HG03439 (cell line): ENCODE data around the gene TBC1D21.

ENCODE experiments used
- ATAC-seq: cut with Tn5 transposase; IDR thresholded peaks from one replicate; pipeline ENCODE4 v1.9.1; 2021; ENCODE audit warnings: mild to moderate bottlenecking, moderate library complexity; ENCODE audit not compliant: unreplicated experiment

Gene TBC1D21

GRCh38 chr15:73906346-73907034 is 33.1 kb downstream of the TBC1D21 start:
- ATAC-seq, result no peak

GRCh38 chr15:73907035-73907408 is 33.7 kb downstream of the TBC1D21 start:
- no peak for ATAC-seq

GRCh38 chr15:73908030-73908821 is 34.9 kb downstream of the TBC1D21 start:
- ATAC-seq, result peak; percentile 53

- ATAC-seq, result no peak
These were observed 35.4 kb downstream of the TBC1D21 start for GRCh38 chr15:73908822-73909122.

- ATAC-seq, result no peak
These were observed 36.3 kb downstream of the TBC1D21 start for GRCh38 chr15:73909651-73910050.

GRCh38 chr15:73910522-73911303 is 37.3 kb downstream of the TBC1D21 start:
- ATAC-seq, result no peak

GRCh38 chr15:73912030-73912596 is 38.7 kb downstream of the TBC1D21 start:
- ATAC-seq, result no peak

GRCh38 chr15:73914145-73914544 is 40.8 kb downstream of the TBC1D21 start:
- no peak for ATAC-seq

- ATAC-seq, result no peak
These were observed 41.7 kb downstream of the TBC1D21 start for GRCh38 chr15:73915082-73915481.

- ATAC-seq, result no peak
These were observed 45.4 kb downstream of the TBC1D21 start for GRCh38 chr15:73918784-73919183.

GRCh38 chr15:73919706-73920105 is 46.3 kb downstream of the TBC1D21 start:
- no peak for ATAC-seq

GRCh38 chr15:73921254-73921925 is 48.0 kb downstream of the TBC1D21 start:
- no peak for ATAC-seq

- no peak for ATAC-seq
These were observed 49.1 kb downstream of the TBC1D21 start for GRCh38 chr15:73922186-73923151.

GRCh38 chr15:73923156-73923487 is 49.8 kb downstream of the TBC1D21 start:
- no peak for ATAC-seq

- no peak for ATAC-seq
These were observed 50.3 kb downstream of the TBC1D21 start for GRCh38 chr15:73923488-73924164.

- no peak for ATAC-seq
These were observed 51.0 kb downstream of the TBC1D21 start for GRCh38 chr15:73924171-73924921.

GRCh38 chr15:73925848-73926218 is 52.5 kb downstream of the TBC1D21 start:
- no peak for ATAC-seq

- ATAC-seq, result no peak
These were observed 53.0 kb downstream of the TBC1D21 start, which contains the start of gene LOXL1 for GRCh38 chr15:73926219-73927002. Gene LOXL1, plus strand, starts transcription at chr15:73926462. Its CDS starts 322 bp downstream, at chr15:73926784.
